Right lobe of liver (tissue), 6 donors: ENCODE data around the gene RASIP1. TPM values are rescaled to one million over a fixed set of nuclear protein-coding genes. Genes with fewer than 3 reads are reported as not detected.

Source experiments
- ATAC-seq, 4 donors: fragments of 200-7000 bp; cut with Tn5 transposase; one replicate each; pipeline ENCODE4 v1.9.1; 2020; ENCODE audit warnings: mild to moderate bottlenecking in 4 of 4, moderate library complexity in 4 of 4
- DNase-seq, 3 donors: peaks; one replicate each; pipeline ENCODE4 v3.0.0-alpha.2; 2020
- H3K27ac ChIP-seq, 3 donors: fragments of 200-600 bp; one replicate each; pipeline ENCODE4 v1.8.0; 2022
- H3K27me3 ChIP-seq, 2 donors: fragments of 200-600 bp; one replicate each; pipeline ENCODE4 v1.8.0; 2022
- H3K36me3 ChIP-seq, 4 donors: fragments of 200-600 bp; sonication (generic) in 1 of 4; one replicate each; pipeline versions ENCODE4 v1.5.1 to v1.8.0; 2017 to 2022; ENCODE audit warnings: control low read depth in 1 of 4
- H3K4me1 ChIP-seq, 4 donors: fragments of 200-600 bp; sonication (generic) in 1 of 4; one replicate each; pipeline versions ENCODE4 v1.5.1 to v1.8.0; 2017 to 2022; ENCODE audit warnings: control low read depth in 1 of 4
- H3K4me3 ChIP-seq, 3 donors: fragments of 200-600 bp; one replicate each; pipeline ENCODE4 v1.8.0; 2022
- H3K9me3 ChIP-seq, 4 donors: fragments of 200-600 bp; sonication (generic) in 1 of 4; one replicate each; pipeline versions ENCODE4 v1.5.1 to v1.8.0; 2017 to 2022; ENCODE audit warnings: control low read depth in 1 of 4
- CTCF ChIP-seq, 4 donors: fragments of 200-600 bp in 3 of 4; fragments of 450-650 bp in 1 of 4; IDR thresholded peaks; one replicate each; pipeline versions ENCODE4 v1.5.1 to v1.8.0; 2016 to 2022; ENCODE audit warnings: antibody characterized with exemption in 4 of 4, mild to moderate bottlenecking in 2 of 4
- POLR2A ChIP-seq: fragments of 450-650 bp; IDR thresholded peaks from one replicate; pipeline ENCODE4 v1.6.1; 2017; ENCODE audit warnings: antibody characterized with exemption, mild to moderate bottlenecking
- whole genome bisulfite sequencing: methylation state at CpG from one replicate; pipeline ENCODE4 v1.1.6; 2018; ENCODE audit warnings: low coverage, low lambda C conversion rate; ENCODE audit not compliant: insufficient coverage; ENCODE audit errors: missing lambda C conversion rate; 5-methylcytosine and 5-hydroxymethylcytosine counted together
- intact Hi-C, 2 donors: fragments of 100-400 bp; cut with DNase I; formaldehyde crosslinking; loops; one replicate each; pipeline versions ENCODE4 v1.11.2 to v1.14.1; 2022
- total RNA-seq, 6 experiments: library from RNA; depleted of rRNA in 2 of 6; stranded (reverse); fragments of >200 nt in 2 of 6; fragmentation: NEBNext Ultra II Directional in 3 of 6; extraction: Animal tissue kit (Norgen Biotek cat#: 25700) in 3 of 6; gene quantifications; one replicate each; pipeline versions ENCODE4 v1.1.0 to v1.2.4, GENCODE V29; 2016 to 2023
- donor health status: DM: no; HTN: yes; CAD: no.
- donor health status: DM: no; HTN: no; CAD: no.
- donor health status: DM: no; HTN: no; CAD: no.
- donor health status: DM: no; HTN: yes; CAD: no.
- donor health status: DM: no; HTN: yes; CAD: no.

RASIP1 gene
- total RNA-seq, 6 experiments from 2014 or later = 2.7 to 6.7 (median 4.9) TPM

GRCh38 chr19:48671446-48671995 lies 68.9 kb downstream of the RASIP1 start:
- no peaks in the 10 kb centered on the region for H3K9me3 ChIP-seq
- no peaks in the 10 kb centered on the region for H3K36me3 ChIP-seq
- H3K27ac ChIP-seq = no peak overlapping the region
- TF ChIP-seq CTCF (IDR thresholded peaks at IDR 0.05) (no peak), POLR2A (no peak)
- ATAC-seq = no peak
- H3K4me1 ChIP-seq = peaks cover 0 to 6% (median 3%) of the 10 kb centered on the region in 4 donors
- intact Hi-C loops = loop anchor here in 1 of 2 donors (10.0 kb wide), 3 partner anchors 63 to 163 kb away; partner anchors contain the start of gene HSD17B14
- 50% methylated on average over 1 of the region's 10 CpGs for WGBS
- no peak for DNase-seq
- no peak overlapping the region for H3K4me3 ChIP-seq
- no peaks in the 10 kb centered on the region for H3K27me3 ChIP-seq

DNA sequence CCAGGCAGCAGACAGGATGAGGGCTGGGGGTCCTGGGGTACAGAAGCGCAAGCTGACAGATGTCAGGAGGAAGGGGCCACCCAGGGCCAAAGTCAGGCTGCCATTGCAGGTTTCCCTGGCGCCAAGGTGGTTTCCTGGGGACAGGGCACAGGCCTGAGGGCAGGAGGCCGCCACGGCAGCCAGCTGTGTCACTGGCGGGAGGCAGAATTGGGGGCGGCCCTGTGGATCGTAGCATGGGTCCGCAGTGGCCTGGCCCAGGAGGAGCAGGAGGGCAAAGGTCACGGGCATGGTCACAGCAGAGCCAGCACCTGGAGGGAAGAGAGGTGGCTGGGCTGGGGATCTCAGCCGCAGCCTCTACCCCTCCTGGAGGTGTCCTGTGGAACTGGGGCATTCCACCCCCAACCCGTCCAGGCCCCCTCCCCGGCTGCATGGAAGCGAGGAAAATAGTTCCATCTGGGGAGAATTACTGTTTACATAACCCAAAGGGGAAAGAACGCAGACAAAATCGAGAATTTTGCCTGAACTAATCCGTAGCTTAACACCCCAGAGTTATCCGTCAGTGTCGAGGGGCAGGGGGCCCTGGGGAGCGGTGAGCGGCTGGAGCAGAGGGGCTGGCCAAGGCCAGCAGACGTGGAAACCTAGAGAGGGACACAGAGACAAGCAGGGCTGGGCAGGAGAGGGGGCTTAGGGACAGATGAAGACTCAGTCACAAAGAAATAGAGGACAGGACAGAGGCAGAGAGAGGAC lies 69.5 kb downstream of the RASIP1 start:
- H3K27me3 ChIP-seq = no peaks in the 10 kb centered on the region
- ATAC-seq (no peak), DNase-seq (no peak)
- H3K4me1 ChIP-seq = peaks cover 0 to 6% (median 3%) of the 10 kb centered on the region in 4 donors
- WGBS = 67% methylated on average over 11 of the region's 21 CpGs
- no peak for TF ChIP-seq CTCF (IDR thresholded peaks at IDR 0.05)
- no peak for TF ChIP-seq POLR2A
- H3K4me3 ChIP-seq = no peak overlapping the region
- intact Hi-C loops = loop anchor here in 1 of 2 donors (10.0 kb wide), 3 partner anchors 64 to 164 kb away; partner anchors contain the start of gene HSD17B14
- H3K36me3 ChIP-seq = no peaks in the 10 kb centered on the region
- H3K9me3 ChIP-seq = no peaks in the 10 kb centered on the region
- H3K27ac ChIP-seq = no peak overlapping the region

Other genes with a start within 250 kb of the RASIP1 start
- gene LMTK3, start 228.8 kb downstream of the RASIP1 start, total RNA-seq = under 1 TPM in 5 of 6 experiments, not detected in 1; 0.09 to 0.31 (median 0.12) TPM
- under 1 TPM in 1 of 6 experiments, not detected in 5; 0.61 TPM for gene SULT2B1, start 188.4 kb downstream of the RASIP1 start, total RNA-seq
- not detected for gene SPACA4, start 133.9 kb downstream of the RASIP1 start, total RNA-seq
- under 1 TPM in 2 of 6 experiments, not detected in 4; 0.22 to 0.37 TPM for gene FAM83E, start 125.5 kb downstream of the RASIP1 start, total RNA-seq
- 100 to 1,000 TPM; 355 to 867 (median 385) TPM for gene RPL18, start 121.4 kb downstream of the RASIP1 start, total RNA-seq
- 10 to 100 TPM; 11.4 to 30.1 (median 17.2) TPM for gene SPHK2, start 121.1 kb downstream of the RASIP1 start, total RNA-seq
- gene DBP, start 103.2 kb downstream of the RASIP1 start, total RNA-seq = 10 to 100 TPM in 2 of 6 experiments, 1 to 10 TPM in 4; 1.8 to 11.6 (median 3.3) TPM
- gene CA11, start 94.4 kb downstream of the RASIP1 start, total RNA-seq = 1 to 10 TPM in 2 of 6 experiments, under 1 TPM in 4; 0.25 to 2.0 (median 0.54) TPM
- gene NTN5, start 67.6 kb downstream of the RASIP1 start, total RNA-seq = under 1 TPM in 2 of 6 experiments, not detected in 4; 0.11 to 0.32 TPM
- 1 to 10 TPM in 1 of 6 experiments, not detected in 5; 2.6 TPM for gene FUT2, start 44.6 kb downstream of the RASIP1 start, total RNA-seq
- under 1 TPM in 5 of 6 experiments, not detected in 1; 0.22 to 0.37 (median 0.24) TPM for gene MAMSTR, start 20.9 kb downstream of the RASIP1 start, total RNA-seq
- gene IZUMO1, start 6.3 kb upstream of the RASIP1 start, total RNA-seq = under 1 TPM in 5 of 6 experiments, not detected in 1; 0.10 to 0.35 (median 0.13) TPM
- 1 to 10 TPM in 3 of 6 experiments, under 1 TPM in 3; 0.22 to 1.9 (median 0.93) TPM for gene FUT1, start 12.0 kb upstream of the RASIP1 start, total RNA-seq
- 10 to 100 TPM in 4 of 6 experiments, 1 to 10 TPM in 1, not detected in 1; 5.1 to 55.3 (median 32.7) TPM for gene FGF21, start 14.9 kb upstream of the RASIP1 start, total RNA-seq
- 10 to 100 TPM in 4 of 6 experiments, 1 to 10 TPM in 2; 8.9 to 48.3 (median 12.5) TPM for gene BCAT2, start 70.4 kb upstream of the RASIP1 start, total RNA-seq
- 10 to 100 TPM in 4 of 6 experiments, 1 to 10 TPM in 2; 3.5 to 78.0 (median 15.7) TPM for gene HSD17B14, start 95.9 kb upstream of the RASIP1 start, total RNA-seq
- 10 to 100 TPM in 4 of 6 experiments, 1 to 10 TPM in 2; 5.7 to 25.6 (median 12.0) TPM for gene PLEKHA4, start 128.0 kb upstream of the RASIP1 start, total RNA-seq
- 10 to 100 TPM in 4 of 6 experiments, 1 to 10 TPM in 2; 4.5 to 25.6 (median 12.2) TPM for gene PPP1R15A, start 131.8 kb upstream of the RASIP1 start, total RNA-seq
- not detected for gene TULP2, start 158.1 kb upstream of the RASIP1 start, total RNA-seq
- 100 to 1,000 TPM; 306 to 376 (median 349) TPM for gene NUCB1, start 159.7 kb upstream of the RASIP1 start, total RNA-seq
- under 1 TPM in 1 of 6 experiments, not detected in 5; 0.29 TPM for gene DHDH, start 193.1 kb upstream of the RASIP1 start, total RNA-seq
- gene BAX, start 214.3 kb upstream of the RASIP1 start, total RNA-seq = 10 to 100 TPM; 15.9 to 54.1 (median 30.8) TPM
- over 10,000 TPM in 3 of 6 experiments, 1,000 to 10,000 TPM in 3; 5,005 to 19,229 (median 10,447) TPM for gene FTL, start 224.7 kb upstream of the RASIP1 start, total RNA-seq